OCI-LY7 (cell line): ENCODE data around the gene NCKAP5. TPM values are rescaled to one million over a fixed set of nuclear protein-coding genes. Genes with fewer than 3 reads are reported as not detected.

Experiments
- BruUV-seq: library from RNA; stranded (reverse); fragments of 400-500 nt; replicated peaks from 2 replicates; lab custom pipeline; 2021; lab: Mats Ljungman, UMichigan
- CTCF ChIA-PET: fragments of 300-600 bp; sonication (Branson Sonifier 250); formaldehyde crosslinking; loops from one replicate; lab custom pipeline; 2022; ENCODE audit warnings: antibody characterized with exemption; ENCODE audit not compliant: unreplicated experiment; lab: Charles Lee
- POLR2A ChIA-PET: fragments of 300-600 bp; sonication (Branson Sonifier 250); formaldehyde crosslinking; loops from one replicate; lab custom pipeline; 2022; ENCODE audit warnings: antibody characterized with exemption; lab: Charles Lee
- DNase-seq: peaks from one replicate; pipeline ENCODE4 v3.0.0-alpha.2; 2015; ENCODE audit warnings: low spot score
- H2AFZ ChIP-seq: fragments of 200-600 bp; sonication (generic), shearing (Covaris generic); 2 replicates; pipeline ENCODE4 v1.6.1; 2014; ENCODE audit warnings: mild to moderate bottlenecking, antibody characterized with exemption, low read length, moderate library complexity
- H3K27ac ChIP-seq: fragments of 200-600 bp; sonication (generic); 2 replicates; pipeline ENCODE4 v1.5.1; 2014; ENCODE audit warnings: mixed run types, low read depth, mild to moderate bottlenecking, moderate library complexity, low read length, inconsistent platforms; ENCODE audit not compliant: poor library complexity, severe bottlenecking
- H3K36me3 ChIP-seq: fragments of 200-600 bp; sonication (generic); 2 replicates; pipeline ENCODE4 v1.6.1; 2014; ENCODE audit warnings: mild to moderate bottlenecking, antibody characterized with exemption, low read length, moderate library complexity, mixed read lengths; ENCODE audit not compliant: insufficient read depth
- H3K4me1 ChIP-seq: fragments of 200-600 bp; sonication (generic); 2 replicates; pipeline ENCODE4 v1.5.1; 2014; ENCODE audit warnings: mild to moderate bottlenecking, low read length; ENCODE audit not compliant: insufficient read depth, poor library complexity, severe bottlenecking
- H3K4me2 ChIP-seq: fragments of 200-600 bp; sonication (generic); 2 replicates; pipeline ENCODE4 v1.6.1; 2014; ENCODE audit warnings: mild to moderate bottlenecking, low read length
- H3K4me3 ChIP-seq: fragments of 200-600 bp; sonication (generic); 2 replicates; pipeline ENCODE4 v1.5.1; 2014; ENCODE audit warnings: mild to moderate bottlenecking, low read depth, low read length; ENCODE audit not compliant: poor library complexity, severe bottlenecking
- H3K79me2 ChIP-seq: fragments of 200-600 bp; sonication (generic); 2 replicates; pipeline ENCODE4 v1.6.1; 2016; ENCODE audit warnings: low read depth, mild to moderate bottlenecking, low read length, moderate library complexity, mixed read lengths; ENCODE audit not compliant: insufficient read depth
- H3K9me2 ChIP-seq: fragments of 200-600 bp; sonication (generic); 2 replicates; pipeline ENCODE4 v1.6.1; 2016; ENCODE audit warnings: mild to moderate bottlenecking, low read length, mixed read lengths; ENCODE audit not compliant: insufficient read depth
- H3K9me3 ChIP-seq: fragments of 200-600 bp; sonication (generic); 2 replicates; pipeline ENCODE4 v1.6.1; 2014; ENCODE audit warnings: mild to moderate bottlenecking, mixed run types, low read length, mixed read lengths
- H4K20me1 ChIP-seq: fragments of 200-600 bp; sonication (generic); 2 replicates; pipeline ENCODE4 v1.6.1; 2014; ENCODE audit warnings: mild to moderate bottlenecking, antibody characterized with exemption, low read length, moderate library complexity, mixed read lengths; ENCODE audit not compliant: insufficient read depth
- EZH2phosphoT487 ChIP-seq: fragments of 200-600 bp; sonication (generic); IDR thresholded peaks from 2 replicates; pipeline ENCODE4 v1.6.1; 2018; ENCODE audit warnings: low read depth, borderline replicate concordance, mild to moderate bottlenecking, mixed run types, antibody characterized with exemption, low read length, moderate library complexity, mixed read lengths
- intact Hi-C: fragments of 100-400 bp; cut with micrococcal nuclease; formaldehyde crosslinking; loops from one replicate; pipeline ENCODE4 v1.10.0; 2022; ENCODE audit not compliant: unreplicated experiment
- total RNA-seq, 2 experiments: library from RNA; depleted of rRNA in 1 of 2; stranded (reverse); fragments of >200 nt in 1 of 2; shearing (Covaris generic) in 1 of 2; gene quantifications; 2 replicates each; pipeline ENCODE4 v1.2.3, GENCODE V29; 2014 to 2022
- TF ChIP-seq, protein P1 (sequence below): fragments of 200-600 bp; sonication (generic); conservative IDR thresholded peaks from 2 replicates; pipeline ENCODE4 v1.5.1; 2014; ENCODE audit warnings: mild to moderate bottlenecking, antibody characterized with exemption, low read length, moderate library complexity, mixed read lengths

NCKAP5 gene
- total RNA-seq, 2 experiments from 2014 or later = not detected

DNA sequence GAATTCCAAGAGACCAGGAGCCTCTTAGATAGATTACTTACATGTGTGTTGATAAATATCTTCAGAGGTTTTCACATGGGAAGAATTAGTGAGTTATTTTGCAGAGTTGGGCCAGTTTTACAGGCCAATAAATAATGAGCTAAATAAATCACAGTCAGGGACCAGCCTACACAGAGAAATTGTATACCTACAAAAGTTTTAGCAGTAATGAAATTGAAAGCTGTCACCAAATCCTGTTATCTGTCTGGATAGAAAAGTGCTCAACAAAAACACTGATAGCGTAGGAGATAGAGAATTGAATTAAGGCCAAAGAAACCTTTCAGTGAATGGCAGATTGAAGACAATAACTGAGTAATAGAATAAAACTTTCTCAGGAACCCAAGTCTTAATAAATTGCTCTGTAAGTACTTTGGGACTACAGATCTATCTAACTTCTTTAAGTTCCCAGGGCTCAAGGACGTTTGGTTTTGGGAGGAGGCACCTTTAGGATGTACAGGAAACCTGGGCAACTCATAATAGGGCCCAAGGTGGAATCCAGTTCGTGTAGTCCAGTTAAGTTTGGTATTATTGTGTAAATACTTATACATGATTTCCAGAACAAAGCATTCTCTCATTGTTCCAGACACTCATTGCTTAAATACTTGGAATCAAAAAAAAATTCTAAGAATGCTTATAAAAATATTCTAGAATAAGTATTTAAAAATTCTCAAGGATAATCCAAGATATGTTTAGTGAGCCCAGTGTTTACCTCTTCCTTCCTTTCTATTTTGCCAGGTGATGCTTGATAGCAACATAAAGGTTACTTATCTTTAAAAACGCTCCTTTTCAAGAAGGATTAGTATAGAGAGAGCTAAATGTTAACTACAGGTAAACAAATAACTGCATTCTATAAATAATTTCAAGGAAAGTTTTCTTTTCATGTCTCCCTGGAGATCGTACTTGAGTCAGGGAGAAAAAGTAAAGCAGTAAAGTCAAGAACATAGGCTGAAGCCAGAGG lies 134.5 kb downstream of the NCKAP5 start:
- POLR2A ChIA-PET = interaction anchor here (1.1 kb wide), 1 partner anchor 10 kb away, joined by 3 read pairs; no protein-coding TSS in a partner anchor
- H4K20me1 ChIP-seq = no peaks in the 10 kb centered on the region

DNA sequence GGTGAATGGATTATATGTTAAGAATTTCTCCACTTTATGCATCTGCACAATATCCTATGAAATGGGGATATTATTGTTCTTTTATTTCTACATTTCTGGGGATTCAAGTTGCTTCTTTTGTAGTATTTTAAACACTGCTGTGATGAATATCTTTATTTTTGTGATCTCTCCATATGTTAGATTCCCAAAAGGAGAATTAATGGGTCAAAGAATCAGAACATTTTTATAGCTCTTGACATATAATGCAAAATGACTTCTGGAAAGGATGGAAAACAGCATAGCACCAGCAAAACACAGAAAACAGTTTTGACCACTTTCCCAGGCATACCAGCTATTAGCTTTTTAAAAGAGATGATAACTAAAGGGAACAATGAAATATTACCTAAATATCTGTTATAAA lies 135.5 kb downstream of the NCKAP5 start:
- no peaks in the 10 kb centered on the region for H3K4me1 ChIP-seq
- intact Hi-C loops = no loop called here
- no peak overlapping the region for H3K4me3 ChIP-seq
- H3K79me2 ChIP-seq = no peaks in the 10 kb centered on the region
- CTCF ChIA-PET = no interaction called here
- no peak for TF ChIP-seq EZH2phosphoT487
- TF ChIP-seq, protein P1, sequence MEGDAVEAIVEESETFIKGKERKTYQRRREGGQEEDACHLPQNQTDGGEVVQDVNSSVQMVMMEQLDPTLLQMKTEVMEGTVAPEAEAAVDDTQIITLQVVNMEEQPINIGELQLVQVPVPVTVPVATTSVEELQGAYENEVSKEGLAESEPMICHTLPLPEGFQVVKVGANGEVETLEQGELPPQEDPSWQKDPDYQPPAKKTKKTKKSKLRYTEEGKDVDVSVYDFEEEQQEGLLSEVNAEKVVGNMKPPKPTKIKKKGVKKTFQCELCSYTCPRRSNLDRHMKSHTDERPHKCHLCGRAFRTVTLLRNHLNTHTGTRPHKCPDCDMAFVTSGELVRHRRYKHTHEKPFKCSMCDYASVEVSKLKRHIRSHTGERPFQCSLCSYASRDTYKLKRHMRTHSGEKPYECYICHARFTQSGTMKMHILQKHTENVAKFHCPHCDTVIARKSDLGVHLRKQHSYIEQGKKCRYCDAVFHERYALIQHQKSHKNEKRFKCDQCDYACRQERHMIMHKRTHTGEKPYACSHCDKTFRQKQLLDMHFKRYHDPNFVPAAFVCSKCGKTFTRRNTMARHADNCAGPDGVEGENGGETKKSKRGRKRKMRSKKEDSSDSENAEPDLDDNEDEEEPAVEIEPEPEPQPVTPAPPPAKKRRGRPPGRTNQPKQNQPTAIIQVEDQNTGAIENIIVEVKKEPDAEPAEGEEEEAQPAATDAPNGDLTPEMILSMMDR = no peak
- H3K4me2 ChIP-seq = no peak overlapping the region
- no peak overlapping the region for H3K27ac ChIP-seq
- H3K9me2 ChIP-seq = no peaks in the 10 kb centered on the region
- no peak overlapping the region for H2AFZ ChIP-seq
- POLR2A ChIA-PET = interaction anchor here (1.1 kb wide), 1 partner anchor 11 kb away, joined by 3 read pairs; no protein-coding TSS in a partner anchor
- no TSS peak for BruUV-seq
- H3K9me3 ChIP-seq = no peaks in the 10 kb centered on the region
- no peaks in the 10 kb centered on the region for H4K20me1 ChIP-seq
- no peaks in the 10 kb centered on the region for H3K36me3 ChIP-seq
- DNase-seq = no peak

More for the DNA sequence above, 134.5 kb downstream of the NCKAP5 start:
- H3K9me2 ChIP-seq = no peaks in the 10 kb centered on the region
- no peak overlapping the region for H3K4me2 ChIP-seq
- no peak overlapping the region for H2AFZ ChIP-seq
- no peaks in the 10 kb centered on the region for H3K4me1 ChIP-seq
- H3K27ac ChIP-seq = no peak overlapping the region
- H3K9me3 ChIP-seq = no peaks in the 10 kb centered on the region
- H3K4me3 ChIP-seq = no peak overlapping the region
- DNase-seq = no peak
- intact Hi-C loops = no loop called here
- CTCF ChIA-PET = no interaction called here
- H3K79me2 ChIP-seq = no peaks in the 10 kb centered on the region
- no peaks in the 10 kb centered on the region for H3K36me3 ChIP-seq
- TF ChIP-seq EZH2phosphoT487 = no peak
- TF ChIP-seq, protein P1 = no peak
- no TSS peak for BruUV-seq

DNA sequence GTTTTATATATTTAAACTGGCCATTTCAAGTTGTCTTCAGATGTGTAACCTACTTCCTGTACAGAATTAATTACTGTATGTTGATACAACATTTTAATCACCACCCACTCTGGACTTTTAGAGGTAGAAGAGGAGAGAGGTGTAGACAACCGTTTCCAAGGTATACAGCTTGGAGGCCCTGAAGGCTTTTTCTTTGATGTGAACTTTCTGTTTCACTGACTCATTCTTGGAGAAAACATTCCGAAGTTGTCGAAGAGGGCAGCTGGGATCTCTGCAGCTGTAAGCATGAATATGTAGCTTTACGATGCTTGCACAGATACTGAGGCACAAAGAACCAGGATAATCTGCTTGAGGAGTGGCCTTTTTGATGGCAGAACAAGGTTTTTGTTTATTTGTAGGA lies 137.0 kb downstream of the NCKAP5 start:
- ChIA-PET POLR2A (no interaction called here), CTCF (no interaction called here)
- DNase-seq = no peak
- no peaks in the 10 kb centered on the region for H3K9me2 ChIP-seq
- no peak overlapping the region for H3K27ac ChIP-seq
- H3K4me1 ChIP-seq = no peaks in the 10 kb centered on the region
- H3K4me2 ChIP-seq = no peak overlapping the region
- no peak for TF ChIP-seq EZH2phosphoT487
- TF ChIP-seq, protein P1 = no peak
- no peak overlapping the region for H2AFZ ChIP-seq
- intact Hi-C loops = no loop called here
- H3K36me3 ChIP-seq = no peaks in the 10 kb centered on the region
- no peaks in the 10 kb centered on the region for H4K20me1 ChIP-seq
- no TSS peak for BruUV-seq
- no peaks in the 10 kb centered on the region for H3K79me2 ChIP-seq
- no peak overlapping the region for H3K4me3 ChIP-seq
- no peaks in the 10 kb centered on the region for H3K9me3 ChIP-seq
